Spleen (tissue), 7 donors: ENCODE results near the gene TMEM170B.

ENCODE experiments used
- CTCF ChIP-seq, 11 experiments: fragments of 200-600 bp in 7 of 11; fragments of 450-650 bp in 4 of 11; sonication (generic) in 4 of 11; IDR thresholded peaks in 8 of 11; conservative IDR thresholded peaks in 3 of 11; 1 replicate in 7 of 11; 2 replicates in 4 of 11; pipeline versions ENCODE4 v1.4.0 to v1.8.0; 2016 to 2021; ENCODE audit warnings: antibody characterized with exemption in 11 of 11, inconsistent platforms in 4 of 11, mild to moderate bottlenecking in 1 of 11
- POLR2A ChIP-seq, 3 donors: fragments of 450-650 bp; IDR thresholded peaks; one replicate each; pipeline ENCODE4 v1.5.1; 2017; ENCODE audit warnings: antibody characterized with exemption in 3 of 3, mild to moderate bottlenecking in 1 of 3
- POLR2AphosphoS5 ChIP-seq, 3 donors: sonication (generic); formaldehyde crosslinking; IDR thresholded peaks; one replicate each; pipeline ENCODE4 v1.5.1; 2017; ENCODE audit warnings: antibody characterized with exemption in 3 of 3
- donor health status: DM: no; HTN: no; CAD: no; lungs with moderate emphysema.
- donor health status: DM: no; HTN: no; CAD: no.
- donor health status: DM: no; HTN: no; CAD: no.

- no peak for TF ChIP-seq CTCF (IDR thresholded peaks at IDR 0.05 in 8 of 11, conservative IDR thresholded peaks at IDR 0.05 in 3 of 11)
- no peak for TF ChIP-seq POLR2A (IDR thresholded peaks at IDR 0.05)
- no peak for TF ChIP-seq POLR2AphosphoS5 (IDR thresholded peaks at IDR 0.05)
Observed at GRCh38 chr6:11532097-11532496, 5.5 kb upstream of the TMEM170B start.
